Upper lobe of left lung (tissue), 4 donors: ENCODE data around the gene INO80D.

ENCODE experiments used
- POLR2AphosphoS5 ChIP-seq, 2 donors: sonication (generic); formaldehyde crosslinking; IDR thresholded peaks; one replicate each; pipeline ENCODE4 v1.5.1; 2017; ENCODE audit warnings: antibody characterized with exemption in 2 of 2
- TF ChIP-seq, protein P1 (sequence below), 6 experiments: fragments of 450-650 bp in 4 of 6; fragments of 200-600 bp in 2 of 6; sonication (generic) in 2 of 6; IDR thresholded peaks; one replicate each; pipeline ENCODE4 v1.5.1; 2016 to 2019; ENCODE audit warnings: antibody characterized with exemption in 6 of 6

DNA sequence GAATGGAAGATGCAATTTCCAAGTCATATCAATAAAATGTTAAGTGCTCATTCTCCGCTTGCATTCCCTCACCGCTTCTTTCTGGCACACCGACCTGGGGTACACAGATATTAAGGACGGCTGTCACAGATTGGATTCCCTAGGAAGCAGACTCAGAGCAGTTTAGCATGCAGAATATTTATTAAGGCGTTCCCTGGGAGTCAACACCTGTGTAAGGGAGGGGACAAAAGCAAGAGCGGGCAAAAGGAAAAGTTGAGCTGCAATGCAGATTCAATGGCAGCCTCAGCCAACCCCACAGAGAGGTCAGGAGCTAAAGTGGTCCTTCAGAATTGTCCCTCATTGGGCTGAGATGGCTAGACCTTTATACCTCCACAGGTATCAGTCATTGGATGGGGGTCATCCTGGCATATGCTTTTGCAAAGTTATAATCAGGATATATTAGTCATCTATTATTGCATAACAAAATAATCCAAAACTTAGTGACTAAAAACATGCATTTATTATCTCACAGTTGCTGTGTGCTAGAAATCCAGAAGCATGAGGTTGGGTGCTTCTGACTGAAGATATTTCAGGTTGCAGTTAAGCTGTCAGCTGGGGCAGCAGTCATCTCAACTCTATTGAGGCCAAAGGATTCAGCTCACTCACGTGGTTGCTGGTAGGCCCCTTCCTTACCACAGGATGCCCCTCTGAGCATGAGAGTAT, 27.0 kb upstream of the INO80D start:
- no peak for TF ChIP-seq POLR2AphosphoS5 (IDR thresholded peaks at IDR 0.05)
- TF ChIP-seq, protein P1, sequence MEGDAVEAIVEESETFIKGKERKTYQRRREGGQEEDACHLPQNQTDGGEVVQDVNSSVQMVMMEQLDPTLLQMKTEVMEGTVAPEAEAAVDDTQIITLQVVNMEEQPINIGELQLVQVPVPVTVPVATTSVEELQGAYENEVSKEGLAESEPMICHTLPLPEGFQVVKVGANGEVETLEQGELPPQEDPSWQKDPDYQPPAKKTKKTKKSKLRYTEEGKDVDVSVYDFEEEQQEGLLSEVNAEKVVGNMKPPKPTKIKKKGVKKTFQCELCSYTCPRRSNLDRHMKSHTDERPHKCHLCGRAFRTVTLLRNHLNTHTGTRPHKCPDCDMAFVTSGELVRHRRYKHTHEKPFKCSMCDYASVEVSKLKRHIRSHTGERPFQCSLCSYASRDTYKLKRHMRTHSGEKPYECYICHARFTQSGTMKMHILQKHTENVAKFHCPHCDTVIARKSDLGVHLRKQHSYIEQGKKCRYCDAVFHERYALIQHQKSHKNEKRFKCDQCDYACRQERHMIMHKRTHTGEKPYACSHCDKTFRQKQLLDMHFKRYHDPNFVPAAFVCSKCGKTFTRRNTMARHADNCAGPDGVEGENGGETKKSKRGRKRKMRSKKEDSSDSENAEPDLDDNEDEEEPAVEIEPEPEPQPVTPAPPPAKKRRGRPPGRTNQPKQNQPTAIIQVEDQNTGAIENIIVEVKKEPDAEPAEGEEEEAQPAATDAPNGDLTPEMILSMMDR (IDR thresholded peaks at IDR 0.05), result no peak
